ENCODE data around the gene SOX15.
"Not testable (repeated sequence)": the region's sequence is repeated elsewhere in the genome, so short reads cannot be mapped to it uniquely, and the experiment has no call there.

SOX15 gene

GRCh38 chr17:7626956-7627249 is 37.0 kb upstream of the SOX15 start:
- Histone ChIP-seq H3K9me3 (ENCODE audit: insufficient read depth, low read depth, low read length) (peaks cover 1% of the 10 kb centered on the region), H3K79me1 (ENCODE audit: low read length) (peaks cover 2% of the 10 kb centered on the region), H3K23ac (ENCODE audit: low read length) (no peak overlapping the region), H3K14ac (ENCODE audit: low read length) (no peak overlapping the region), H4K91ac (ENCODE audit: low read depth, low read length) (no peak overlapping the region), H3K9ac (ENCODE audit: low read length) (peak overlapping the region; percentile 66), H4K12ac (ENCODE audit: low read depth, low read length) (peak overlapping the region; percentile 27), H2BK120ac (ENCODE audit: insufficient read depth, low read length, poor library complexity) (no peak overlapping the region), H2AK5ac (ENCODE audit: low read length) (no peak overlapping the region), H3K36me3 (ENCODE audit: control insufficient read depth in 1 of 2, insufficient read depth in 2 of 2, low read length in 2 of 2) (peaks cover 0 to 2% of the 10 kb centered on the region in 2 experiments), H3K4me3 (ENCODE audit: low read depth, low read length) (peak overlapping the region; percentile 75), H2BK5ac (ENCODE audit: low read depth, low read length, poor library complexity) (no peak overlapping the region), H3K4ac (ENCODE audit: low read depth, low read length) (no peak overlapping the region), H2BK12ac (ENCODE audit: low read length) (no peak overlapping the region), H3K27me3 (ENCODE audit: insufficient read depth, low read length) (no peaks in the 10 kb centered on the region), H3K27ac (ENCODE audit: low read depth, low read length) (no peak overlapping the region), H4K8ac (ENCODE audit: low read depth, low read length) (no peak overlapping the region), H3K18ac (ENCODE audit: low read length) (peak overlapping the region; percentile 46), H3K4me1 (ENCODE audit: control insufficient read depth in 1 of 2, insufficient read depth in 2 of 2, low read length in 2 of 2) (peaks cover 5% of the 10 kb centered on the region in 2 experiments), H3K4me2 (ENCODE audit: low read length) (peak overlapping the region; percentile 82), H3K79me2 (ENCODE audit: control insufficient read depth, insufficient read depth, low read length, poor library complexity) (peaks cover 2% of the 10 kb centered on the region), H2AFZ (ENCODE audit: insufficient read depth, low read length, poor library complexity) (no peak overlapping the region)
- DNase-seq: peak in 1 of 2 donors; percentile 13
- no CpG with 5 or more reads among the region's 6 CpGs for WGBS (ENCODE audit: extremely low coverage, insufficient coverage, insufficient read length)

GRCh38 chr17:7626307-7626706 is 36.4 kb upstream of the SOX15 start:
- Histone ChIP-seq H3K36me3 (ENCODE audit: control insufficient read depth in 1 of 2, insufficient read depth in 2 of 2, low read length in 2 of 2) (peaks cover 0 to 2% of the 10 kb centered on the region in 2 experiments), H3K79me2 (ENCODE audit: control insufficient read depth, insufficient read depth, low read length, poor library complexity) (peaks cover 2% of the 10 kb centered on the region), H4K12ac (ENCODE audit: low read depth, low read length) (no peak overlapping the region), H3K14ac (ENCODE audit: low read length) (no peak overlapping the region), H3K23ac (ENCODE audit: low read length) (no peak overlapping the region), H3K4ac (ENCODE audit: low read depth, low read length) (no peak overlapping the region), H2AK5ac (ENCODE audit: low read length) (no peak overlapping the region), H3K9me3 (ENCODE audit: insufficient read depth, low read depth, low read length) (peaks cover 1% of the 10 kb centered on the region), H3K9ac (ENCODE audit: low read length) (no peak overlapping the region), H3K4me3 (ENCODE audit: low read depth, low read length) (no peak overlapping the region), H2BK120ac (ENCODE audit: insufficient read depth, low read length, poor library complexity) (no peak overlapping the region), H3K27ac (ENCODE audit: low read depth, low read length) (no peak overlapping the region), H3K18ac (ENCODE audit: low read length) (no peak overlapping the region), H2AFZ (ENCODE audit: insufficient read depth, low read length, poor library complexity) (no peak overlapping the region), H3K79me1 (ENCODE audit: low read length) (peaks cover 2% of the 10 kb centered on the region), H3K27me3 (ENCODE audit: insufficient read depth, low read length) (no peaks in the 10 kb centered on the region), H3K4me1 (ENCODE audit: control insufficient read depth in 1 of 2, insufficient read depth in 2 of 2, low read length in 2 of 2) (peaks cover 5% of the 10 kb centered on the region in 2 experiments), H4K8ac (ENCODE audit: low read depth, low read length) (no peak overlapping the region), H2BK5ac (ENCODE audit: low read depth, low read length, poor library complexity) (no peak overlapping the region), H3K4me2 (ENCODE audit: low read length) (no peak overlapping the region), H4K91ac (ENCODE audit: low read depth, low read length) (no peak overlapping the region), H2BK12ac (ENCODE audit: low read length) (no peak overlapping the region)
- no peak for DNase-seq
- WGBS (ENCODE audit: extremely low coverage, insufficient coverage, insufficient read length): no CpG with 5 or more reads among the region's 7 CpGs

- H3K4me2 ChIP-seq (ENCODE audit: low read length); H3K9me3 ChIP-seq (ENCODE audit: insufficient read depth, low read depth, low read length); H3K79me2 ChIP-seq (ENCODE audit: control insufficient read depth, insufficient read depth, low read length, poor library complexity); H2AFZ ChIP-seq (ENCODE audit: insufficient read depth, low read length, poor library complexity); H3K18ac ChIP-seq (ENCODE audit: low read length); H4K12ac ChIP-seq (ENCODE audit: low read depth, low read length); H3K9ac ChIP-seq (ENCODE audit: low read length); H3K23ac ChIP-seq (ENCODE audit: low read length); H3K4me3 ChIP-seq (ENCODE audit: low read depth, low read length); H2BK120ac ChIP-seq (ENCODE audit: insufficient read depth, low read length, poor library complexity); H3K27me3 ChIP-seq (ENCODE audit: insufficient read depth, low read length); H3K14ac ChIP-seq (ENCODE audit: low read length); H3K79me1 ChIP-seq (ENCODE audit: low read length); H3K4ac ChIP-seq (ENCODE audit: low read depth, low read length); H2BK5ac ChIP-seq (ENCODE audit: low read depth, low read length, poor library complexity); H4K91ac ChIP-seq (ENCODE audit: low read depth, low read length); DNase-seq; H2AK5ac ChIP-seq (ENCODE audit: low read length); H3K36me3 ChIP-seq (ENCODE audit: control insufficient read depth in 1 of 2, insufficient read depth in 2 of 2, low read length in 2 of 2); H3K4me1 ChIP-seq (ENCODE audit: control insufficient read depth in 1 of 2, insufficient read depth in 2 of 2, low read length in 2 of 2); H2BK12ac ChIP-seq (ENCODE audit: low read length); H3K27ac ChIP-seq (ENCODE audit: low read depth, low read length); H4K8ac ChIP-seq (ENCODE audit: low read depth, low read length): not testable (repeated sequence)
- WGBS (ENCODE audit: extremely low coverage, insufficient coverage, insufficient read length): no CpG with 5 or more reads among the region's 16 CpGs
Observed at GRCh38 chr17:7625749-7626148, 35.9 kb upstream of the SOX15 start.

GRCh38 chr17:7623661-7624060 is 33.8 kb upstream of the SOX15 start:
- no peaks in the 10 kb centered on the region for H3K27me3 ChIP-seq (ENCODE audit: insufficient read depth, low read length)
- H3K9ac ChIP-seq (ENCODE audit: low read length): no peak overlapping the region
- peaks cover 2% of the 10 kb centered on the region for H3K79me1 ChIP-seq (ENCODE audit: low read length)
- no peak overlapping the region for H3K14ac ChIP-seq (ENCODE audit: low read length)
- no peak overlapping the region for H2BK120ac ChIP-seq (ENCODE audit: insufficient read depth, low read length, poor library complexity)
- H2BK12ac ChIP-seq (ENCODE audit: low read length): no peak overlapping the region
- H3K4me2 ChIP-seq (ENCODE audit: low read length): no peak overlapping the region
- no peak overlapping the region for H3K23ac ChIP-seq (ENCODE audit: low read length)
- H4K8ac ChIP-seq (ENCODE audit: low read depth, low read length): no peak overlapping the region
- no peak overlapping the region for H2AFZ ChIP-seq (ENCODE audit: insufficient read depth, low read length, poor library complexity)
- H3K4me1 ChIP-seq (ENCODE audit: control insufficient read depth in 1 of 2, insufficient read depth in 2 of 2, low read length in 2 of 2): peaks cover 5% of the 10 kb centered on the region in 2 experiments
- no peak overlapping the region for H3K27ac ChIP-seq (ENCODE audit: low read depth, low read length)
- H4K12ac ChIP-seq (ENCODE audit: low read depth, low read length): no peak overlapping the region
- no peak for DNase-seq
- H3K9me3 ChIP-seq (ENCODE audit: insufficient read depth, low read depth, low read length): no peaks in the 10 kb centered on the region
- H3K79me2 ChIP-seq (ENCODE audit: control insufficient read depth, insufficient read depth, low read length, poor library complexity): peaks cover 2% of the 10 kb centered on the region
- H3K18ac ChIP-seq (ENCODE audit: low read length): no peak overlapping the region
- H2BK5ac ChIP-seq (ENCODE audit: low read depth, low read length, poor library complexity): no peak overlapping the region
- no peak overlapping the region for H2AK5ac ChIP-seq (ENCODE audit: low read length)
- H3K36me3 ChIP-seq (ENCODE audit: control insufficient read depth in 1 of 2, insufficient read depth in 2 of 2, low read length in 2 of 2): peaks cover 0 to 2% of the 10 kb centered on the region in 2 experiments
- no peak overlapping the region for H3K4me3 ChIP-seq (ENCODE audit: low read depth, low read length)
- no CpG with 5 or more reads among the region's 5 CpGs for WGBS (ENCODE audit: extremely low coverage, insufficient coverage, insufficient read length)
- H4K91ac ChIP-seq (ENCODE audit: low read depth, low read length): no peak overlapping the region
- no peak overlapping the region for H3K4ac ChIP-seq (ENCODE audit: low read depth, low read length)
